Hematopoietic multipotent progenitor cell treated with erythropoietin and hydrocortisone succinate and interleukin-3 and kit ligand, for 15 days (in vitro differentiated cells): ENCODE data around the gene IL21.
"Not testable (repeated sequence)": the region's sequence is repeated elsewhere in the genome, so short reads cannot be mapped to it uniquely, and the experiment has no call there.

Source experiments
- DNase-seq: peaks from one replicate; pipeline ENCODE4 v3.0.0-alpha.2; 2015; ENCODE audit warnings: low spot score

IL21 gene

DNA sequence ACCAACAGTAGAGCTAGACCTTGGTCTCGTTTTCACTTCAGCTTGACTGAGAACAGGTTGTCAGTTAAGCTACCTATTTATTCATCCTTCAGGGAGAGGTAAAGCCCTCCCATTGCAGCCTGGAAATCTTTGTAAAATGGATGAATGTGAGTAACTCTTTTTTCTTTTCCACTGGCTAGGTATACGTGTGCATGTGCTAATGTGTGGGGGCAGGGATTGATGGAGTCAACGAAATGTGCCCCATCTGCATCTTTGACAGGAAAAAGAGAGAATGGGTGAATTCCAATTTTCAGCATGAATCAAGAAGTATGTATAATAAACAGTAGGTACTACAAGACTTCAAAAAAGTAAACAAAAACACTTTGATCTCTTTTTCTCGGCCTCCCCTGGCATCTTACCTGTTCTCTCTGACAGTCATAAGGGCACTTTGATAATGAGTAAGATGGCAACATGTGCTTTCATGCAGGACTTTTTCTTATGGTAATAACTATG lies at the start of gene IL21:
Gene IL21 (minus strand): TSS at position 51 of the 492 bp plus-strand sequence. CDS start 55 bp downstream, outside the sequence.
- no peak for DNase-seq

DNA sequence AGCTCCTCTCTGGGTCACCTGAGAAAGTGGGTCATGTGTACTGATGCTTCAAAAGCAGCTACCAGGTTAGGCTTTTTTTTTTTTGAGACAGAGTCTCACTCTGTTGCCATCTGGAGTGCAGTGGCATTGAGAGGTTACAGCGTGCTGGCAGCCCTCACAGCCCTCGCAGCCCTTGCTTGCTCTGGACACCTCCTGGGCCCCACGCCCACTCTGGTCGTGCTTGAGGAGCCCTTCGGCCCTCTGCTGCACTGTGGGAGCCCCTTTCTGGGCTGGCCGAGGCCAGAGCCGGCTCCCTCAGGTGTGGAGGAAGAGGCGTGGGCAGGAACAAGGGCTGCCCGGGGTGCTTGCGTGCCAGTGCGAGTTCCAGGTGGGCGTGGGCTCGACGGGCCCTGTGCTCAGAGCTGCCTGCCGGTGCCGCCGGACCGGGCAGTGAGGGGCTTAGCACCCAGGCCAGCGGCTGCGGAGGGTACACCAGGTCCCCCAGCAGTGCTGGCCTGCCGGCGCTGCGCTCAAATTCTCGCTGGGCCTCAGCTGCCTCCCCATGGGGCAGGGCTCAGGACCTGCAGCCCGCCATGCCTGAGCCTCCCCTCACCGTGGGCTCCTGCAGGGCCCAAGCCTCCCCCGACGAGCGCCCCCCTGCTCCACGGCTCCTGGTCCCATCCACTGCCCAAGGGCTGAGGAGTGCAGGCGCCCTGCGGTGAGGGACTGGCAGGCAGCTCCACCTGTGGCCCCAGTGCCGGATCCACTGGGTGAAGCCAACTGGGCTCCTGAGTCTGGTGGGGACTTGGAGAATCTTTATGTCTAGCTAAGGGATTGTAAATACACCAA lies 49.3 kb upstream of the IL21 start:
- DNase-seq, result no peak

DNA sequence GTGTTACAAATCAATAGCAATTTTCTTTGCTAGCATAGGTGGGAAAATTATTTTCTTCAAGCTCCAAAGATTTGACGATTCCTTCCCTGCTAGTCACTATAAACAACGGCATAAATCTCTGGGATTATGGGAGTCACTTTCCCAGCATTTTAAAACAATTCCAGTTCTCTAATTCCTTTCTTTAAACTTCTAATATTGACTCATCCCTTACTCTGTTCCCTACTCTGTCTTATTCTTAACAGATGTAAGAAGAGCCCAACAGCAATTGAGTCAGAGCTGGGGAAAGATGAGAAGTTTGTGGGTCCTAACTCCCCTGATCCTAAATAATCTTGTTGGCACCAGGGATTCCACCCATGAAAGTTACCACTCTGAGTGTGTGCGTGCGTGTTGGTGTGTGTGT lies 47.4 kb upstream of the IL21 start:
- no peak for DNase-seq

DNA sequence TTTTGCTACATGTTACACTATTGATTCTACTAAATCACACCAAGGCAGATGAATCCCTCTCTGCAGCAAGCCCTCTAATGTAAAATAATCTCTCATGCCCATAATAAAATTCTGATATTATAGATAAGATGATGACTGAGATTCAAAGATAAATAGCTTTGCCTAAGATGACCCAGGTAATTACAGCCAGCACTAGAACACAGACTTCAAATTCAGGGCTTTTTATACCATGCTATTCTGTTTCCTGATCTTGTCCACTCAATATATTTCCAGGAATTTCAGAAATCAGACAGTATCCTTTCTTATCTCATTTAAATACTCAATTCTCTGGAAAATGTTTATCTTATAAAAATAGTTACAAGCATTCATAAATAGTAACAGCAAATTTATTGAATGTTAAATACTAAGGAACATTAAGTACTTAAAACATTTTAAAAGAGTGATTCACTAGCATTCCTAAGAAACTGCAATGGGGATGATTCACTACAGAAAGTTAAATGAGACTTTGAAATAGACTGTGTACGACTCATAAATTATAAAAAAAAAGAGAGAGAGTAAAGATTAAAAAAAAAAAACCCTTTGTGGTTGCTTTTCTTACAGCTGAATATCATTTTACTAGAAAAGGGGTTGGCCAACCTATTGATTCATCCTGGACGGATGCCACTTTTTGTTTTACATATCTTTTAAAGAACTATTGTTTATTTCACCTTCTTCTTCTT lies 45.8 kb upstream of the IL21 start:
- DNase-seq, result no peak

DNA sequence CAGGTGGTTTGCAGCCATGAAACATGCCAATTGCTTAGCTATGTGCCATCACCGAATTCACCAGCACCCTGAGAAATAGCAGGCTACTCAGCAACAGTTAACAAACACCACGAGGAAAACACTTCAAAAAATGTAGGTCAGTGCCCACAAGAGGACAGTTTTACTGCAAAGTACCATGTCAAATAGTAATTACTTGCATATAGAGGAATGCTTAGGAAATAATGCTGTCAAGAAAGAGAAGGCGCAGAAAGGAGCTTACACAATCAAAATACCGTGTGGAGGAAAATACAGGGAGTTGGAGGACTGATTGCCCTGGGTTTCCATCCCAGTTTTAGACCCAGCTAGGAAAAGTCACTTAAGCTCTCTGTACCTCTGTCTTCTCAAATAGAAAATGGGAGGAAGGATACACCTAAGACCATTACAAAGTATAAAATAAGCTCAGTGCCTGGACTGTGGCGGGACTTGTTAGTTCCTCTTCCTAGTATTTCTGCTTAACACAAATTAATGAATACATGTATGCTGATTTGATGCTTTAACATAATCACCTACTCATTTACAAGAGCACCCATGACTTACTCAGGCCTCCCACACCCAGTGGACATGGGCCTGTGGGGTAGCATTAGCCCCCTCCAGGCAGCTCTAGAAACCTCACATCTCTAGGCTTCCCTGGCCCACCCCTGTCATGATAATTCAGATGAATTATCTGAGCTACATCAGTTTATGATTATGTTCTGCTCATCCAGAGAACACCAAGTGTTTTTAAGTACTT lies 44.5 kb upstream of the IL21 start:
- no peak for DNase-seq

DNA sequence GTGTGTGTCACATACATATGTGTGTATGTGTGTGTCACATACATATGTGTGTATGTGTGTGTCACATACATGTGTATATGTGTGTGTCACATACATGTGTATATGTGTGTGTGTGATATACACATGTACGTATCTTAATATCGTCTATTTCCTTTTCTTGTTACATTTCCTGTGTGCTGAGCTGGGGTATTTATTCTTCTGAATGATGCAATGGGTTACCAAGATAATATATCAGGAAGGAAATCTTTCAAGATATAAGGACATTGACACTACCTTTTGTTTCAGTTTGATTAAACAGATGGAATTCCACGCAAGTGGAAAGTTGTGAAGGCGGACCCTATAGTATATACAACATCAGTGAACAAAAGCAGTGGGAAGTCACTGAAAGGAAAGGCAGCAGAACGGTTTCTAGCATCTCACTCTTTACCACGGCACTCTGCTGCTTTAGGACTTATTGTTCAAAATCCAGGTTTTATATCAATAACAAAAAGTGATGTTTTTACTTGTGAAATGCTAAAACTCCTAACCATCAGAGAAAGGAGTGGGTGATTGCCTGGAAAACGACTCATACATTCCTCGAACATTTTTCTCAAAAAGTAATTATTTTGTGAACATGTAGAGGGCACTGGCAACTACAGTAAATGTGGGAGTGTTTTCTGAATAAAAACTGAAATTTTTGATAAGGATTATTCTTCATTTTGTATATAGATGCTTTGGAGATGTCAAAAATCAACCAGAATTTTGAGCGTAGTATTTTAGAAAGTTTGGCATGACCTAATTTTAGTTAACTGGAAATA lies 43.1 kb upstream of the IL21 start:
- no peak for DNase-seq

DNA sequence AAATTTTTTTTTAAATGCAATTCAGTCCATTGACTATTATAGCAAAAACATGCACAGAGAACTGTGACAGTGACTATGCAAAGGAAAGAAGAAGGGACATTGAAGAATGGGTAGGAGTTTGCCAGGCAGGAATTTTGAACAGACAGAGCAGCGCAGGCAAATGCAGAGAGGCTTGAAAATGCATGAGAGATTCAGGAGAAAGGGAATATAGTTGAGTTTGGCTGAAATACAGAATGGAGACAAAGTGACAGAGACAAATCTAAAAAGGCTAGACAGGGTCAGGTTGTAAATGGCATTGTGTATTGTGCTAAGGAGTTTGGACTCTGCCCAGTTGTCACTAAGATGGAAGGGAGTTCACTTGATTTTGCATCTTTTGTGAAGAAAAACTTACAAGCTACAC lies 42.4 kb upstream of the IL21 start:
- no peak for DNase-seq

DNA sequence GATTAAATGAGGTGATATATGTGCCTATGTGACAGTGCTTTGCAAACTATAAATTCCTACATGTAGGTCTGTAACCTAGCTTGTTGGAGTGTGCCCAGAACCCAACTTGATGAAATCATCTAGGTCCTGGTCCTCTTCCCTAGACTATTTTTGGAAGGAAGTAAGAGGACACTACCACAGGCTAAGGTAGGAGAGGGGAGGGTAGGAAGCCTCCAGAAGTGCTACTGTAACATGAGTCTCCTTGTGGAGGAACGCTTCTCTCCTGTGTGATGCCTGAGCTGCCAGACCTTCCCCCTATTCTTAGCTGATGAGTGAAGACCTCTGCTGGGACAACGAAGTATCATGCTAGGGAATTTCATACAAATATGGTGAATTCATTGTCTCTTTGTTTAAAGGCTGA lies 41.8 kb upstream of the IL21 start:
- DNase-seq, result no peak

DNA sequence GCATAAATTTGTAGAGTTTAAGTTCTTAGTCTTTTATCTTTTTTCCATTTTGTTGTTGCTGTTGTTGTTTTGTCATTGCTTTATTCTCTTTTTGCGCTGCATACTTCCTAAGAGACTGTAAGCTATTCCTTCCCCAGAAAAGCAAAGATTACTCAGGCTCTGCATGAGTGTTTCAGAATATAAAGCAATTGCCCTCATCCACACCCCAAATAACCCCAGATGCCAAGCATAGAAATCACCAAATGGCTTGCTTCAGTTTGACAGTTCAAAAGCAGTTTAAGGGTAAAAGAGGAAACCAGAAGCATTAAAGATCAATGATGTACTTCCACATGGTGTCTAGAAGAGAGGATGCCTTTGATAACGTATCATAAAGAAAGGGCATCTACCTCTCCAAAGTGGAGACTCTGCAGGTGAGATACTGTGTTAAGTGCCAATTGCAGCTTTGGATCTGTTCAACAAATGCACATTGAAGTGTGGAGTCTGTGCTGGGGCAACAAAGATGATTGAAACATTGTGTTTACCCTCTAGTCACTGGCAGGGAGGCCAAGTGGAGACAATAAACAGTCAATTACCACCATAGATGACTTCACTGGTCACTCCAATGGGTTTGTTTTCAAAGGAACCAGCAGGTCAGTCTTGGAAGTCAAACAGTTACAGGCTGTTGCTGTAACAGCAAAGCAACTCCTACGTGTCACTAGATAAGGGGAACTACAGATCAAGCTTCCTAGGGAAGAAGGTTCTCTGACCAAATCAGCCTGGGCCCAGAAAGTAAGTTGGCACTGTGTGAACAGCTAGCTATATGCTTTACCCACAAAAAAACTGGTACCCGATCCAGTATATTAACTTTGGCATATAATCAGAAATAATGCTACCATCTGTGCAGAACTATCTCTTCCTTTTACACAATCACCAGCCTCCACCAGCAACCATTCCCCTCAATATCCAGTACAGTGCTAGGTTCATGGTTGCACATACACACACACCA lies 40.6 kb upstream of the IL21 start:
- no peak for DNase-seq

DNA sequence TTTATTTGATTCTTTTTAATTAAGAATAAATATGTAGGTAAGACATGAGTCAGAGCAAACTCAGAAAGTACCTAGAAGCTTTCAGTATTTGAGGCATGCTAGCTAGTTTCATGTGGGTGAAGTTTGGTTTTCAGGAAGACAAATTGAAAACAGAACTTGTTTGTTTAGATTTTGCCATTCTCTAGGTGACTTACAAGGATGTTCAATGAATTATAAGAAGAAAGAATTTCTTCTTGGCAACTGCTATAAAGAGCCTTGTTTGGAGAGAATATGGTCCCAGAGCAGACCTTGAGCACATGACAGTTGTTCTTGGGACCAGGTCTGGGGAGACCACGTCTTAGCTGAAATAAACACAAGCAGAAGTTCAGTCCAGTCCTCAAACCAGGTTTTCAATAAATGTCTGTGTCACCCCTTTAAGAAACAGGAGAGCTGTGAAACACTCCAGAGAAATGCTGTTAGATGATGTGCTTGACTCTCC lies 38.0 kb upstream of the IL21 start:
- no peak for DNase-seq

DNA sequence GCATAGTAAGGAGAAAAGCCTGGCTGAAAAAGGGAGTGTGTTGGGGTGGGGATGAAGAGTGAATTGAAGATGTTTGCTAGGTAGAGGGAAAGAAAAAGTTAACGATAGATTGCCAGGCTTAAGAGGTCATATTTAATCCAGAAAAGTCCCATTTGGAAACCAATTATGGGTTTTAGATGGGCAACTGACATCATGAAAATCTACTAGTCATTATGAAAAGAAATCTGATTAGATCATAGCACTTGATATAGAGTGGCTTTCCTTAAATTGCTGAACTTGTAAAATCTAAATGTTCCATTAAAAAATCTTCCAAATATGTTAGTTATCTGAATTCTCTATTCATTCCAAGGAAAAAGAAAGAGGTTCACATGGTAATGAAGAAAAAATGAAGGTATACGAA lies 37.5 kb upstream of the IL21 start:
- no peak for DNase-seq

DNA sequence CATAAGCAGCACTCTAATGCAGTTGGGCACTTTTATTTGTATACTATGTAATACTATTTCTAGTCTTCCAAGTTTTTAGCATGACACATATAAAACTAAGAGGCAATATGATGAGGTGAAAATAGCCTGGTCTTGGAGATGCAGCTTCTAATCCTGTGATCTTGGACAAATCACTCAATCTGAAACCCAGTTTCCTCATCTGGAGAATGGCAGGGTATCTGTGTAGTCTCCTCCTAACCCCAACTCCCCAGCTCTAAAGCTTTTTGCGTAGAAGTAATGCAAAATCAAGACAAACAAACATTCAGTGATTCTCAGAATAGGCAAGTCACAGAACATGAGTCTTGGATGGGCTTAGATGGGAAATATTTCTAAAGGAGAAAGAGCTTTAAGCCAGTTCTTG lies 36.7 kb upstream of the IL21 start:
- DNase-seq, result no peak

DNA sequence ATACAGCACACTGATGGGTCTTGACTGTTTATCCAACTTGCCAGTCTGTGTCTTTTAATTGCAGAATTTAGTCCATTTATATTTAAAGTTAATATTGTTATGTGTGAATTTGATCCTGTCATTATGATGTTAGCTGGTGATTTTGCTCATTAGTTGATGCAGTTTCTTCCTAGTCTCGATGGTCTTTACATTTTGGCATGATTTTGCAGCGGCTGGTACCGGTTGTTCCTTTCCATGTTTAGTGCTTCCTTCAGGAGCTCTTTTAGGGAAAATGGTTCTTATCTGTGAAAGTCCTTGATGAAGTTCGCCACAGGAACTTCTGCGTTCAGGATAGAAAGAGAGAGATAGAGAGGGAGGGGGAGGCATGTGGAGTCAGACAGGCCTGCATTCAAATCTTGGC lies 35.7 kb upstream of the IL21 start:
- not testable (repeated sequence) for DNase-seq

DNA sequence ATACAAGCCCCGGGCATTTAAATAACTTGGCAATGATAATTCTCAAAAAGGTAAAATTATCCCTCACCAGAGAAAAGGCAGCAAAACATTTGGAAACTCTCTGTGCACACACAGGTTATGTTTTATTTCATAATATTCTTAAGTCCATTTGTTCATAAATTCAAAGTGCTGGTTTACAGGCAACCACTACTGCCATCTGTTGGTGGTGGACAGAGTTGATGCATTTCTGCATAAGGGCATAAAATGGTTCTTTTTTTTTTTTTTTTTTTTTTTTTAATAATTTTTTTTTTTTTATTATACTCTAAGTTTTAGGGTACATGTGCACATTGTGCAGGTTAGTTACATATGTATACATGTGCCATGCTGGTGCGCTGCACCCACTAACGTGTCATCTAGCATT lies 31.5 kb upstream of the IL21 start:
- peak; percentile 5 for DNase-seq

DNA sequence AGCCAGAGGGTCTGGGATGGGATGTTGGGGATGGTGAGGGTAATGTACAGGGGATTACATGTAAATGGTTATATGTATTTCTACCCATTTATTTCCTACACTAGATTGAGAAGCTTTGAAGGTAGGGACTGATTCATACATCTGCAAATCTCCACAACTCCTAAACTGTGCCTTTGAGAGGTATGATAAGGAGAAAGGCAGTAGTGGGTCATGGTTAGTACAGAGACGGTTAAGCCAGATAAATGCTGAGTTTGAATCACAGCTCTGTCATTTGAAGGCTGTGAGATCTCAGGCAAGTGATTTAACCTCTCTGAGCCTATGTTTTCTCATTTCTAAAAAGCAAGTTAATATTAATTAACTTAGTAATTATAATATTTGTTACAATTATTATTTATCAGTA lies 29.3 kb upstream of the IL21 start:
- no peak for DNase-seq

DNA sequence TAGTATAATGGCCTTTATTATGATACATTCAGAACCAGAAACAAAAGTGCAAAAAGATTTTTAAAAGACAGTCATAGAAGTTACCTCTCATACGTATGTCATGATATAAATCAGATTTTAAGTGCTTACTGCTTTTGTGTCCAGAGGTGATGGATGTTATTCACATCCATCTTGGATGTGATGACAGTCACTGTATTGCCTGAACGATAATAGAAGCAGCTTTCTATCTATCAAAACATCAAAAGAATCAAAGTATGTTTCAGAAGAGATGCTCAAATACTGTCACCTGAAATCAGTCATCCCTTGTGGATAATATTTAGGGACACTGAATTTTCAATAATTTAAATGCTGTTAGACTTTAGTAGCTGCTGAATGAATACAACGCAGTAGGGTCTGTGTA lies 26.8 kb upstream of the IL21 start:
- DNase-seq, result no peak

DNA sequence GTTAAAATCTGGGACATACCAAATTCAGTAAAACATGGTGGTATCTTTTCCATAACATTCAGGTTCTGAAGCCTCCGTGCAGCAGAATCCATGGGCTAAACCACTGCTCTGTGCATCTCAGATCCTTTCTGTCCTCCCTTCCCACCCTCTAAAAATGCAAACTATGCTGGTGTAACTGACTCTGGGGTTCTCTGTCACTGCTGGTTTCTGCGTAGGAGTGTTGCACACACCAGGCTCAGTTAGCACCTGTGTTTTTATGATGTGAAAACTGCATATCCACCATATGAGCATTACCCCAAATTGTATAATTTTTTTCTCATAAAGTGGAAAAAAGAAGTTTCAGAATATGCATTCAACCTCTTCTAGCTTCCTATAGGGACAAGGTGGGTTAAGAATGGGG lies 22.4 kb upstream of the IL21 start:
- no peak for DNase-seq

DNA sequence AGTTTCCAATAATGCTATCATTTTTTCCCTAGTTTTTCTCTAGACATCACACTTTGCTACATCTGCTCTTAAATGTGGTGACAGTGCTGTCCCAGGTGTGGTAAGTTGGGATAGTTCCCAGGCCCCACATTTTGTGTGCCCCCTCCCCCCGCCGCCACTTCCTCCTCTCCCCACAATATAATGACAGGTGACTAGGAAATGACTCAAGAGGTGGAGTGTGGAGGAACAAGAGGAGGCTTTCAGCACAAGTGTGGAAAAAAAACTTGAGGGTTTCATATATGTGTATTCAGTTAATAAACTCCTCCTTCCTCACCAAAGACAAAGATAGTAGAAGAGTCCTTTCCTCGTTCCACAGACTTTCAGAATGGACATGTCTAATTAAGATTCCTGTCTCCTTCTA lies 18.3 kb upstream of the IL21 start:
- DNase-seq, result no peak

DNA sequence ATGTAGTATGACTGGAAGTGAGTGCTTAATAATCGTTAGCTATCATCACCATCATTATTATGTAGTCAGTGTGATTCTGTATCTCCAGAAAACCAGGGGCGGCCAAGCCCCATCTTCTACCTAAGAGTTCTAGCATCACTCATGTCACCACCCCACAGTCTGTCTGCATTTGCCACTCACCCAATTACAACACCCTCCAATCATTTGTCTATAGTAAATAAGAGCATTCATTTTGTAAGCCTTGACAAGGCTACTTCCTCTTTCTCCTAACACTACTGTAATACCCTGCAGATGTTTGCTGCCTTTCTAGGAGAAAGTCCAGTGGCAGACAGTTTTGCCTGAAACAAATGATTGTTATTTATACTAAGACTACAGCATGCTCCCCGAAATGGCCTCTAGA lies 15.8 kb upstream of the IL21 start:
- DNase-seq, result no peak

DNA sequence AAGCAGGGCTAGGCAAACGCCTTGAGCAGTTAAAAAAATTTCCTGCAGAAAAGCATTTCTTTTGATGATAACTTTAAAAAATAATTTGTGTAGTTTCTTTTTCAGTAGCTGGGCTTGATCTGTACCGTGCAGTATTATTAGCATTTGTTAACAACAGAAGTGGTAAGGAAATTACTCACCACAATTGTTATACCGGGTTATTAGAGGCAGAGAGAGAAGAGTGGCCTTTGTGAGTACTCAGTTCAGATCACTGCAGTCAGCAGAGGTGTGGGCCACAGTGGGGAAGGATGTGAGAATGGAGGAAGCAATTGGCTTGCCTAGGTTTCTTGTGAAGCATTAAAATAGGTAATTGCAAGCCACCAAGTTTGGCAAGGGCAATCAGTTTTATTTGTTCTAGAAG lies 14.3 kb upstream of the IL21 start:
- no peak for DNase-seq

DNA sequence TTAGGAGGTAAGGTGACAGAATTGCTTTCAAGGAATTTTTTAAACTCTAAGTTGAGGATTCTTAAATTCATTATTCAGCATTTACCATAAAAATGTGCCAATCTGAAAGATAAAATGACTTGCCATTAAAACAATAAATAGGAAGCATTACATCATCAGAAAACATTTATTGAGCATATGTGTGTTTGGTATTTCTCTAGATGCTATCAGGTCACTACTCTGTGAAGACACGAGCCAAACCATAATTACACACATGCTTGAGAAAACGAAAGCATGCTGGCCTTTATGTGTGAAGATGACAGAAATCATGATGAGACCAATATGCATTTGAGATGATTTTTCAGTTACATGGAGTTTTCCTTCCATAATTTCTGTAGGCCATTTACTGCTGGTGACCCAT lies 12.3 kb upstream of the IL21 start:
- no peak for DNase-seq
